PC-9 (cell line): Measurements from ENCODE around the gene SKI.

ENCODE experiments used
- EZH2 ChIP-seq: fragments of 200-600 bp; sonication (generic); IDR thresholded peaks from 2 replicates; pipeline ENCODE4 v1.8.0; 2017; ENCODE audit warnings: antibody characterized with exemption, low read depth
- TF ChIP-seq, protein P1 (sequence below): fragments of 200-600 bp; sonication (generic); conservative IDR thresholded peaks from 2 replicates; pipeline ENCODE4 v1.6.1; 2017; ENCODE audit warnings: mixed run types, antibody characterized with exemption, mild to moderate bottlenecking, moderate library complexity

DNA sequence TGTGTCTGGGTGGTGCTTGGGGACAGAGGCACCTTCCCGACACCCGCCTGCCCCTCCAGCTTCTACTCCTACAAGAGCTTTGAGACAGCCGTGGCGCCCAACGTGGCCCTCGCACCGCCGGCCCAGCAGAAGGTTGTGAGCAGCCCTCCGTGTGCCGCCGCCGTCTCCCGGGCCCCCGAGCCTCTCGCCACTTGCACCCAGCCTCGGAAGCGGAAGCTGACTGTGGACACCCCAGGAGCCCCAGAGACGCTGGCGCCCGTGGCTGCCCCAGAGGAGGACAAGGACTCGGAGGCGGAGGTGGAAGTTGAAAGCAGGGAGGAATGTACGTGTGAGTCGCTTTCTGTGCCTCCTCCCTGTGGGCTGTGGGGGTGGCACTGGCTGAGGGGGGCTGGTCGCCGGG is 75.7 kb downstream of the SKI start:
- no peak for TF ChIP-seq EZH2
- TF ChIP-seq, protein P1, sequence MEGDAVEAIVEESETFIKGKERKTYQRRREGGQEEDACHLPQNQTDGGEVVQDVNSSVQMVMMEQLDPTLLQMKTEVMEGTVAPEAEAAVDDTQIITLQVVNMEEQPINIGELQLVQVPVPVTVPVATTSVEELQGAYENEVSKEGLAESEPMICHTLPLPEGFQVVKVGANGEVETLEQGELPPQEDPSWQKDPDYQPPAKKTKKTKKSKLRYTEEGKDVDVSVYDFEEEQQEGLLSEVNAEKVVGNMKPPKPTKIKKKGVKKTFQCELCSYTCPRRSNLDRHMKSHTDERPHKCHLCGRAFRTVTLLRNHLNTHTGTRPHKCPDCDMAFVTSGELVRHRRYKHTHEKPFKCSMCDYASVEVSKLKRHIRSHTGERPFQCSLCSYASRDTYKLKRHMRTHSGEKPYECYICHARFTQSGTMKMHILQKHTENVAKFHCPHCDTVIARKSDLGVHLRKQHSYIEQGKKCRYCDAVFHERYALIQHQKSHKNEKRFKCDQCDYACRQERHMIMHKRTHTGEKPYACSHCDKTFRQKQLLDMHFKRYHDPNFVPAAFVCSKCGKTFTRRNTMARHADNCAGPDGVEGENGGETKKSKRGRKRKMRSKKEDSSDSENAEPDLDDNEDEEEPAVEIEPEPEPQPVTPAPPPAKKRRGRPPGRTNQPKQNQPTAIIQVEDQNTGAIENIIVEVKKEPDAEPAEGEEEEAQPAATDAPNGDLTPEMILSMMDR, result no peak
